ENCODE results near the gene NPAS3.

The NPAS3 gene

GRCh38 chr14:33834466-33835260 is 896.0 kb downstream of the NPAS3 start:
- no peak for DNase-seq

GRCh38 chr14:33835261-33835655 is 896.6 kb downstream of the NPAS3 start:
- no peak for DNase-seq

- DNase-seq, result no peak
Measured at GRCh38 chr14:33835677-33836076, 897.0 kb downstream of the NPAS3 start.

GRCh38 chr14:33836203-33836899 is 897.7 kb downstream of the NPAS3 start:
- no peak for DNase-seq

DNA sequence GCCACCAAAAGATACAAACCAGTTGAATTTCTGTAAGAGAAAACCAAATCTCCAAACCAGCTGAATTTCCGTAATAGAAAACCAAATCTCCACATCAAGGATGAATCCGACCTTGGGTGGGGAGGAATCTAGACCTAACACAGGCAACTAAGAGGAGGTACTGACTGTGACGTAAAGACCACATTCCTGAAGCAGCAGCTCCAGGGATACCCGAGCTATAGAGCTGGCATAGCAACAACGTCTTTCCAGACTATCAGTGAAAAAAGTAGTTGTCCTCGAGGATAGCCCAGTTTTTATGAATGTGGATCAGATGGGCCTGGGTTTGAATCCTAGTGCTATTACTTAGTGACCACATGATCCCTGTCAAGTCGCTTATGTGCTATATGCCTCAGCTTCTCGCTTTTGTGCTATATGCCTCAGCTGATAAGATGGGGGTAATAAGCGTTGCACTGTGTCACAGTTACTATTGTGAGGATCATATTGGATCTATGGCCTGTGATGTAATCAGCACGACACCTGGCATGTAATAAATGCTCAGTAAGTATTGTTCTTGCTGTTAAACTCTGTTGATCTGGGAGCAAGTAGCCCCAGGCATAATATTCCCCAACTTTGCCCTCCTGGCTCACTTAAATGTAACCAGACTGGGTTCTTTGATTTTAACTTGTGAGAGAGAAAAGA is 898.4 kb downstream of the NPAS3 start:
- DNase-seq, result no peak

GRCh38 chr14:33837943-33838683 is 899.4 kb downstream of the NPAS3 start:
- DNase-seq, result no peak

DNA sequence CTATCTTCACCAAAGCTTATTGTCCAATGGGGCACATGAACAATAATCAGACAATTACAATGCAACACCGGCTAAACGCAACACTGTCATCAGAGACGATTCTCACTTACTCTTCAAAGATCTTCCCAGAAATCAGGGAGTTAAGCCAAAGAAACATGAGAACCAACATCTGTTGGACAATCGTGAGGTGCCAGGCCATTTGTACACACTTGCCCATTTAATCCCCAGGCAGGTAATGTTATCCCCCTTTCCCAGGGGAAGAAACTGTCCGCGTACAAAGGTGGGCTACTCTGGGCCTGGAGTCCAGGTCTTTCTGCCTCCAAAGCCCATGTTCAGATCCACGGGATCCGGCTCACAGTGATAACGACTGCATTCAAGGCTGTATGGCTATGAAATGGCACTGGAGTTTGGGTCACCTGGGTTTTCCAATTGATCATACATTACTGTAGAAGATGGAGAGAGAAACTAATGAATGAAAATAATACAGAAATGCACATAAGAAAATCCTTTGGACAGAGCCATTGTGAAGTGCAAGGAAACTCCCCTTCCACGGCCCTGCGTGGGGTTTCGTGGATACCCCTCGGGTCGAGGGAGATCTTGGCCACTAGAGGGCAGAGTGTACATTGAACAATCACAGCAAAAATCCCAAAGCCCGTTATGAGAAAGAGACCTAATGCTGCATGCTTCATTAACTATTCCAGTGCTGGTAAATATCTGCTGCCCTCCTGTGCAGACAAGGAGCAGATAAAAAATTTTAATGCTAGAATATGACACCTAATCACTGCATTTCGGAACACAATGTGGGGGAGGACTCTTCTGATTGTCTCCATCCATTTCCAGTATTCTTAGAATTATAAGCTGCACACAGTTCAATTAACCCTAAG is 900.8 kb downstream of the NPAS3 start:
- DNase-seq, result peak; percentile 65

GRCh38 chr14:33840797-33841196 is 902.1 kb downstream of the NPAS3 start:
- DNase-seq, result no peak

DNA sequence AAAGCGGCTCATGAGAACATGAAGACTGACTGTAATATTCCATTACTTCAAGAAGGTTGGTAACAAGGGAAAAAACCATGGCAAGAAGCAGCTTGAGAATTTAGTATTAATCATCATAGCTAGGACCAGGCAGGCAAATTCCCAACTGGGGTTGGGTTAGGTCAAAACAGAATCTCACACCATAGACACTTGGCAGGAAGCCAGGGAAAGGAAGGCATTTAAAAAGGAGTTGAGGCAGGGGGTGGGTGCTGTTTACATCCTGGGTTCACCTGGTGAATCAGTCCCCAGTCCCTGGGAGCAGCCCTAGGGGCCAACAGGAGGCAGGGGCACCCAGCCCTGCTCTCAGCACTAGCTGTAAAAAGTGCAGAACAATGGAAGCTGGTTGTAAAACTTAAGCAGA is 903.6 kb downstream of the NPAS3 start:
- no peak for DNase-seq

DNA sequence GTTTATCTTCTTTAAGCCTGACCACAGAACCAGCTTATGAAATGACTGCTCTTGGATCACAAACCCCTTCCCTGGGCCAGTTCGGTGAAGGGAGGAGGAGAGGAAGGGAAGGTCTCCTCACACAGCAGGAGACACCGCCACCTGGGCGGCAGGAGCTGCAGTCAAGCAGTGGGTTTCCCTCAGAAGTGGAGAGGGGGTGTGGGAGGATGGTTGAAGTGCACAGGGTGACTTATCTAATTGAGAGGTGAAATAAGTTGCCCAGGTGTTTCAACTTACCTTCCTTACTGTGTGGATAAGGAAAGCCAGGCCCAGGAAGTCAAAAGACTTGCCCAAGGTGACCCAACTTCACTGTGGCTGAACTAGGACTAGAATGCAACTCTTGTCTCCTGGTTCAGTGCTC is 905.4 kb downstream of the NPAS3 start:
- DNase-seq, result no peak

DNA sequence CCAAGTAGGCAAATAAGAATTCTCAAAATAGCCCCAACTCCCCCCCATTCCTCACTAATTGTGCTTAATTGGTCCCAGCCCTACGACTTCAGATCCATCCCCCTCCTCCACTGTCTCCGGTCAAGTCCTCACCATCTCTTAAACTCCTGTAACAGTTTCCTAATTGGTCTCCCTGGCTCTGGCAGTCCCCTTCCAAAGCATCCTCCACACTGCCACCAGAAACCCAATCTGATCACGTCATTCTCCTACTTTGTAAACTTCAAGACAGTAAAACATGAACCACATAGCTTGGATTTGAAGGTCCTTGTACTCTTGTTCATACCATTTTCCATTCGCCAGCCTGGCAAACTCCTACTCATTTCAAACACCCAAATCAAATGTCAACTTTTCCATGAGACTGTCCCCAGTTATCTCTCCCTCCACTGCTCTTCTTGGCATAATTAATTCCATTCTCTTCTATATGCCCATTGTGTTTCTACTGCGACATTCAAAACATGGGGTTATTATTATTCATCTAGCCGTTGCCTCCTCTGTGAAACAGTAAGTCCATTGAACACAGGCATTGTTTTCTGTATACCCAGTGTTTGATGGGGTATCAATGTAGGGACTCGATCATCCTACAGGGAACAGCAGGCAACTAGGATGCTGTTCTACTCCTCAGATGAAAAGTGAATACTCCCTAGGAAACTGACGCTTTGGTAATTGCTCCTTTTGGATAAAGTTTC is 907.6 kb downstream of the NPAS3 start:
- no peak for DNase-seq

- no peak for DNase-seq
Measured at GRCh38 chr14:33847066-33847465, 908.4 kb downstream of the NPAS3 start.

GRCh38 chr14:33848009-33848408 is 909.3 kb downstream of the NPAS3 start:
- DNase-seq, result no peak

DNA sequence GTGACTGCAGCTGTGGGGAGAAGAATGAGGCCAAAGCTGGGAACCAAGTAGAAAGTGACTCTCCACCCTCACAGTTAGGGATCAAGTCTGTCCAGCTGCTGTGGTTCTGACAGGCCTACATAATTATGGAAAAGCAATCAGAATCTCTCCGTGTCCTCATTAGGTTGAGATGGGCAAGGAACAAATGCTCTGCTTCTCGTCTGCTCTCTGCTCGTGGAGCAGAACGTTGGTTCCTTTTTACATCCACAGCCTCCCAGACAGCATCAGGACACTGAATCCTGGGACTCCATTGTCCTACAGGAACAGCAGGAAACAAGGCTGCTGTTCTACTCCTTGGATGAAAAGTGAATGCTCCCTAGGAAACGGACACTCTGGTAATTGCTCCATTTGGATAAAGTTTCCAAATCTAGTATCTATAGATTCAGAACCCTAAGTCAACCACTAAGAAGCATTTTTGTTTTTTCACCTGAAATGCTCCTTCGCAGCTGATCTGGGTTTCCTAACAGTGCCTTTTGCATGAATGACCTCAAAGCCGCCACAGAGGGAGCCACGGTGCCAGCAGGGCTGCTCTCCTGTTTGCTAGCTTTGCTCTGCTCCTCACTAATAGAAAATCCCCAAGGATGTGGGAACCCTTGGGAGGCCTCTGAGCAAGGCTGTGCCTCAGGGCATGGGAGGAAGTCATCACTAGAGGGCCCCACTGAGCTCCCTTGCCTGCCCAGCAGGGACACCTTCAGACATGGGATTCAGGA is 910.2 kb downstream of the NPAS3 start:
- peak; percentile 54 for DNase-seq

DNA sequence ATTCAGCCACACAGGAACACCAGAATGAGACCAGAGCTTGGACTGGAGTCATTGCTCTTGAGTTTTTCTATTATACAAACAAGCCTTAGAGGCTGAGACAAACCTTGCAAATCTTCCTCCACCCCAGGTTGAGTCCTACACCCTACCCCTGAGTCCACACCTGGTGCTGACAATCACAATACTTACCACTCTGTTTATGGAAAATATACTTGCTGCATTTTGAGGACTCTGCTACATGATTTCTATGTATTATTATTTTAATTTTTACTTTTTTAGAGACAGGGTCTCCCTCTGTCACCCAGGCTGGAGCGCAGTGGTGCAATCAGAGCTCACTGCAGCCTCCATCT is 910.7 kb downstream of the NPAS3 start:
- no peak for DNase-seq

GRCh38 chr14:33850826-33851225 is 912.1 kb downstream of the NPAS3 start:
- DNase-seq, result no peak

DNA sequence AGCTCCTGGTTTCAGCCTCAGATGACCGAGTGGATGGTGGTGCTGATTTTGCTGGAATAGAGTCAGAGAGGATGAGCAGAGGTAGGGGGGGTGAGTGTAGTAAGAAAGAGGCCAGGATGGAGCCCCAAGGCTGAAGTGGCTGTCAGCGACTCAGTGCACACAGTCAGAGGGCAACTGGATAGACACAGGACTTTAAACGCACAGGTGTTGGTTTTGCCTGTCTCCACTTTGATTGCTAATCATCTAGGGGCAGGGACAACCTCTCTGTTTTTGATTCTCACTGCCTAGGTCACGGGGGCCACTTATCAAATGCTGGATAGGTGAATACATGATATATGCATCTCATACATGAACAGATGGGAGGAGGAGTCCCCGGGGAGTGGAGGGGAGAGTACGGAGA is 912.7 kb downstream of the NPAS3 start:
- DNase-seq, result no peak

DNA sequence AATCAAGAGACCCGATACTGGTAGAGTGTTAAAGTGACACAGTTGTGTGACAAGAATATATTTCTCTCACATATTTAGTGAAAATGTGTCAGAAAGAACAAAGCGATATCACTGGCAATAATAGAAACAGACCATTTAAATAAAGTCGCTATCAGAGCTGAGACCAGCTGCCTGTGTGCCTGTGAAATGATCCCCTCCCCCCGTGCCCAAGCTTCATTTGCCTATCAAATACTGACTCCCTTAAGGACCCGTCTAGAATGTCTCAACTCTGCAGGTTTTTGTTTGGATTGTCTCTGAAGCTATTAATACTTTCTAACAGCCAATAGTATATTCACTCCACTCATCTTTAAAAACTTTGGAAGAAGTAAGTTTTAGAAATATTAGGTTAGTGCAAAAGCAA is 913.3 kb downstream of the NPAS3 start:
- no peak for DNase-seq

Data from suppressor macrophage treated with lipopolysaccharide for 4 hours (primary cell).